Thyroid gland (tissue), 4 donors: Measurements from ENCODE around the gene WWC1.

Experiments
- POLR2A ChIP-seq, 2 donors: fragments of 450-650 bp; IDR thresholded peaks; one replicate each; pipeline ENCODE4 v1.6.1; 2017; ENCODE audit warnings: antibody characterized with exemption in 2 of 2, mild to moderate bottlenecking in 2 of 2, moderate library complexity in 1 of 2
- TF ChIP-seq, protein P1 (sequence below), 6 experiments: fragments of 200-600 bp in 3 of 6; fragments of 450-650 bp in 3 of 6; sonication (generic) in 3 of 6; IDR thresholded peaks; one replicate each; pipeline ENCODE4 v1.5.1; 2016 to 2019; ENCODE audit warnings: antibody characterized with exemption in 6 of 6, mild to moderate bottlenecking in 2 of 6, inconsistent platforms in 1 of 6, moderate library complexity in 1 of 6

DNA sequence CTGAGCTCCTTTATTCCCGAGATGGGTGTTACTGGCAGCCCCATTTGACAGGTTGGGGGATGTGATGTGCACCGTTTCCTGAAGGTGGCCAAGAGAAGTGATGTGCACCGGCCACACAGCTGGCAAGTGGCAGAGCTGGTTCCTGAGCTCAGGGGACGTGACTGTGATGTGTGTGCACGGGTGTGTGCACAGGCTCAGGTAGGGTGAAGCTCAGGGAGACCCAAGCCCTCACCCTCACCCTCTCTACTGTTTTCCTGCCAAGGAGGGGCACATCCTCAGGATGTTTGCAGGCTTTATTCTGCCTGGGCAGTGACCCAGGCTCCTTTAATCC, 56.6 kb downstream of the WWC1 start:
- TF ChIP-seq, protein P1, sequence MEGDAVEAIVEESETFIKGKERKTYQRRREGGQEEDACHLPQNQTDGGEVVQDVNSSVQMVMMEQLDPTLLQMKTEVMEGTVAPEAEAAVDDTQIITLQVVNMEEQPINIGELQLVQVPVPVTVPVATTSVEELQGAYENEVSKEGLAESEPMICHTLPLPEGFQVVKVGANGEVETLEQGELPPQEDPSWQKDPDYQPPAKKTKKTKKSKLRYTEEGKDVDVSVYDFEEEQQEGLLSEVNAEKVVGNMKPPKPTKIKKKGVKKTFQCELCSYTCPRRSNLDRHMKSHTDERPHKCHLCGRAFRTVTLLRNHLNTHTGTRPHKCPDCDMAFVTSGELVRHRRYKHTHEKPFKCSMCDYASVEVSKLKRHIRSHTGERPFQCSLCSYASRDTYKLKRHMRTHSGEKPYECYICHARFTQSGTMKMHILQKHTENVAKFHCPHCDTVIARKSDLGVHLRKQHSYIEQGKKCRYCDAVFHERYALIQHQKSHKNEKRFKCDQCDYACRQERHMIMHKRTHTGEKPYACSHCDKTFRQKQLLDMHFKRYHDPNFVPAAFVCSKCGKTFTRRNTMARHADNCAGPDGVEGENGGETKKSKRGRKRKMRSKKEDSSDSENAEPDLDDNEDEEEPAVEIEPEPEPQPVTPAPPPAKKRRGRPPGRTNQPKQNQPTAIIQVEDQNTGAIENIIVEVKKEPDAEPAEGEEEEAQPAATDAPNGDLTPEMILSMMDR (IDR thresholded peaks at IDR 0.05), result no peak
- TF ChIP-seq POLR2A (IDR thresholded peaks at IDR 0.05), result no peak
